ENCODE measurements around the gene CCDC192.

The CCDC192 gene

DNA sequence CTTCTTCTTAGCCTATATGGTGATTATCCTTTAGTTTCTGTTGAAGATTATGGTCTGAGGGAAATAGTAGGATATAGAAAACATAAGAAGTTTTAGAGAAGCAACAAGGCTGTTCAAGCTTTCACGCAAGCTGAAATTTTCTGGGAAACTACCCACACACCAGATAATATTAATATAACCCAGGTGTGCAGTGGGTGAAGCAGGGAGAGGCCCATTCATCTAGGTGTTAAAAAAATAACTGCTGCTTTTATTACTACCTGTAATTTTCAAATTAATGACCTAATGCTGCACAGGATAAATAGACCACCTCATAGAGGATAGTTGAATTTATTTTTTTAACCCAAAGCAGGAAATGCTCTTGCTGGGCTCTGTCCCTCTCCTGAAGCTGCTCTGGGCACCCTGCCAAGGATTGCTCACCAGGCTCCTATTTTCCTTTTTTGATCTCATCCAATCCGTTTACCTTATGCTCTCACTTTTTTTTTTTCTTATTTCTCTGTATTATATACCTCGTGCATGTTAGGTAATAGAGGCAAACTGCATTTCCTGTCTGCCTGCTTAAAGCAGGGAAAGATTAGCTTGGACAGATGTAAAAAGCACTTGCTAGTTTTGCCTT lies 256.1 kb downstream of the CCDC192 start:
- TF ChIP-seq, protein P1, sequence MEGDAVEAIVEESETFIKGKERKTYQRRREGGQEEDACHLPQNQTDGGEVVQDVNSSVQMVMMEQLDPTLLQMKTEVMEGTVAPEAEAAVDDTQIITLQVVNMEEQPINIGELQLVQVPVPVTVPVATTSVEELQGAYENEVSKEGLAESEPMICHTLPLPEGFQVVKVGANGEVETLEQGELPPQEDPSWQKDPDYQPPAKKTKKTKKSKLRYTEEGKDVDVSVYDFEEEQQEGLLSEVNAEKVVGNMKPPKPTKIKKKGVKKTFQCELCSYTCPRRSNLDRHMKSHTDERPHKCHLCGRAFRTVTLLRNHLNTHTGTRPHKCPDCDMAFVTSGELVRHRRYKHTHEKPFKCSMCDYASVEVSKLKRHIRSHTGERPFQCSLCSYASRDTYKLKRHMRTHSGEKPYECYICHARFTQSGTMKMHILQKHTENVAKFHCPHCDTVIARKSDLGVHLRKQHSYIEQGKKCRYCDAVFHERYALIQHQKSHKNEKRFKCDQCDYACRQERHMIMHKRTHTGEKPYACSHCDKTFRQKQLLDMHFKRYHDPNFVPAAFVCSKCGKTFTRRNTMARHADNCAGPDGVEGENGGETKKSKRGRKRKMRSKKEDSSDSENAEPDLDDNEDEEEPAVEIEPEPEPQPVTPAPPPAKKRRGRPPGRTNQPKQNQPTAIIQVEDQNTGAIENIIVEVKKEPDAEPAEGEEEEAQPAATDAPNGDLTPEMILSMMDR (conservative IDR thresholded peaks at IDR 0.05; ENCODE audit: low read depth, low read length) = no peak
- Histone ChIP-seq H3K79me2 (ENCODE audit: insufficient read depth, low read depth) (no peaks in the 10 kb centered on the region), H3K27me3 (ENCODE audit: insufficient read depth, low read depth) (no peaks in the 10 kb centered on the region), H3K4me1 (ENCODE audit: low read depth, poor library complexity, severe bottlenecking) (no peaks in the 10 kb centered on the region), H3K9ac (no peak overlapping the region), H2AFZ (ENCODE audit: low read depth) (no peak overlapping the region), H3K4me3 (IDR thresholded peaks at IDR 0.05; ENCODE audit: insufficient read depth, low read depth, low read length) (no peak overlapping the region), H3K4me2 (no peak overlapping the region), H4K20me1 (ENCODE audit: insufficient read depth) (no peaks in the 10 kb centered on the region), H3K36me3 (ENCODE audit: insufficient read depth) (no peaks in the 10 kb centered on the region), H3K27ac (no peak overlapping the region)

DNA sequence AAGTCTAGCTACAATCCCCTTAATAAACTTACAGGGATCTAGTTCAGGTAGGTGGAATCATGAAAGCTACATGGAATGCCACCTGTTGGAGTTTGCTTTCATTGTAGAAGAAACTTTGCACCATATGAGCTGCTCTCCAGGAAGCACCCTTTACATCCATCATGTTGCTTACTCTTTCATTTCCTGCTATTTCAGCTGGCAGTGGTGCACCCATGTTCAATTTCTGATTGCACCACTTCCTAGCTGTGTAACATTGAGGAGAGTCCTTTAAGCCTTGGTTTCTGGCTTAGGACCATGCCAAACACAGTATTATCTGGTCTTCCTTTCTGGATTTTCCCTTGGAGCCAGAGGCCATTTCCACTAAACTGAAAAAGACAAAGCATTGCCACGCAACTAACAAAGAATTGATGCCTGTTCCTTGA lies 257.1 kb downstream of the CCDC192 start:
- Histone ChIP-seq H3K4me2 (no peak overlapping the region), H3K4me3 (IDR thresholded peaks at IDR 0.05; ENCODE audit: insufficient read depth, low read depth, low read length) (no peak overlapping the region), H3K4me1 (ENCODE audit: low read depth, poor library complexity, severe bottlenecking) (no peaks in the 10 kb centered on the region), H3K27me3 (ENCODE audit: insufficient read depth, low read depth) (no peaks in the 10 kb centered on the region), H3K79me2 (ENCODE audit: insufficient read depth, low read depth) (no peaks in the 10 kb centered on the region), H2AFZ (ENCODE audit: low read depth) (no peak overlapping the region), H3K27ac (no peak overlapping the region), H3K36me3 (ENCODE audit: insufficient read depth) (no peaks in the 10 kb centered on the region), H4K20me1 (ENCODE audit: insufficient read depth) (no peaks in the 10 kb centered on the region), H3K9ac (no peak overlapping the region)
- TF ChIP-seq, protein P1 (conservative IDR thresholded peaks at IDR 0.05; ENCODE audit: low read depth, low read length) = no peak

DNA sequence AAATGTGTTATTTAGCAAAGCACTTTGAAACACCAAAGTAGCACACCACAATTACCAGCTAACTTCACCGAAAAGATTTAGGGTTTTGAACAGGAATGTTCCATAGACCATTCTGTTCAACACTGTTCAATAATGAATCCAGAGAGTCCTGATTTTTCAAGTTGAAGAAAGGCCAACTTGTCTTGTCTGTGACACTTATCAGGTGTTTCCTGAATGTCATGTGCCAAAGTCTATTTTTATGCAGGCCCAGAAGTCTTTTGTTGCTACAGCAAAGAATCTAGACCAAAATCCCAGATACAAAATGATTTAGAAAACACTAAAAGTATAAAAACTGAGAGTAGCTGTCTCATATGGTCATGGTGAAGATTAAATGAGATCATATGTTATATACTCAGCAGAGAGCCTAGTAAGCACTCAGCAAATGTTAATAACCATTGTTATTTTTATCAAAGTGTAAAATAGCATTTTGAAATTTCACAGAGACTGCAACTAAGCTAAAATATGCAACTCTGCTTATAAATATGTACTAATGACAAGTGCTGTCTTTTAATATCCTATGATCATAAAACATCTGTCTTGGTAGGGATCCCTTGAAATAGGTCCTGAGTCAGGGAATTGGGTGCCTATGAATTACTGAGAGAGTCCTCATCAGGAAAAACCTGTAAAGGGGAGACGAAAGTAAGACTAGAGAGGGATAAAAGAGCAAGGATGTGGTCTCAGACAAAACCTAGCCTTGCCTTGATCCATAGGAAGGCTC lies 258.0 kb downstream of the CCDC192 start:
- H4K20me1 ChIP-seq (ENCODE audit: insufficient read depth) = no peaks in the 10 kb centered on the region
- H2AFZ ChIP-seq (ENCODE audit: low read depth) = no peak overlapping the region
- no peak overlapping the region for H3K27ac ChIP-seq
- no peak overlapping the region for H3K4me2 ChIP-seq
- no peaks in the 10 kb centered on the region for H3K27me3 ChIP-seq (ENCODE audit: insufficient read depth, low read depth)
- H3K4me3 ChIP-seq (IDR thresholded peaks at IDR 0.05; ENCODE audit: insufficient read depth, low read depth, low read length) = no peak overlapping the region
- no peaks in the 10 kb centered on the region for H3K4me1 ChIP-seq (ENCODE audit: low read depth, poor library complexity, severe bottlenecking)
- TF ChIP-seq, protein P1 (conservative IDR thresholded peaks at IDR 0.05; ENCODE audit: low read depth, low read length) = no peak
- no peaks in the 10 kb centered on the region for H3K79me2 ChIP-seq (ENCODE audit: insufficient read depth, low read depth)
- no peak overlapping the region for H3K9ac ChIP-seq
- H3K36me3 ChIP-seq (ENCODE audit: insufficient read depth) = no peaks in the 10 kb centered on the region

DNA sequence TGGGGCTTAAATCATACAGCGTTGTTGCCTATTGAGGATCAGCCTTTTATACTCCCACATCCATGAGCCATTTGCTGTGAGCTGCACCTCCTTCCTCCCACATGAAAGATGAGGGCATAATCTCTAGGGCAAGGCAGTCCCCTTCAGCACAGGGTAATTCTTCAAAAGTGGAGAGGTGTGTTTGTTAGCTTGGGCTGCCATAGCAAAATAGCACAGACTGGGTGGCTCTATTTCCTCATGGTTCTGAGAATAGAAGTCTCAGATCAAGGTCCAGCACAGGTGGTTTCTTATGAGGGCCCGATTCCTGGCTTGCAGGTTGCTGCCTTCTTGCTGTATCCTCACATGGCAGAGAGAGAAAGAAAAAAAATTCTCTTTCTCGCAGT lies 258.6 kb downstream of the CCDC192 start:
- H3K9ac ChIP-seq = no peak overlapping the region
- TF ChIP-seq, protein P1 (conservative IDR thresholded peaks at IDR 0.05; ENCODE audit: low read depth, low read length) = no peak
- no peaks in the 10 kb centered on the region for H4K20me1 ChIP-seq (ENCODE audit: insufficient read depth)
- no peak overlapping the region for H2AFZ ChIP-seq (ENCODE audit: low read depth)
- H3K4me1 ChIP-seq (ENCODE audit: low read depth, poor library complexity, severe bottlenecking) = no peaks in the 10 kb centered on the region
- no peak overlapping the region for H3K27ac ChIP-seq
- H3K27me3 ChIP-seq (ENCODE audit: insufficient read depth, low read depth) = no peaks in the 10 kb centered on the region
- no peak overlapping the region for H3K4me2 ChIP-seq
- H3K4me3 ChIP-seq (IDR thresholded peaks at IDR 0.05; ENCODE audit: insufficient read depth, low read depth, low read length) = no peak overlapping the region
- no peaks in the 10 kb centered on the region for H3K79me2 ChIP-seq (ENCODE audit: insufficient read depth, low read depth)
- H3K36me3 ChIP-seq (ENCODE audit: insufficient read depth) = no peaks in the 10 kb centered on the region

Measured in KMS-11 (cell line).